GM19328 (cell line): ENCODE data around the gene SPAAR.
"Not testable (repeated sequence)": the region's sequence is repeated elsewhere in the genome, so short reads cannot be mapped to it uniquely, and the experiment has no call there.

Experiments used
- ATAC-seq: cut with Tn5 transposase; IDR thresholded peaks from one replicate; pipeline ENCODE4 v1.9.1; 2021; ENCODE audit warnings: mild to moderate bottlenecking, moderate library complexity; ENCODE audit not compliant: unreplicated experiment

SPAAR gene

DNA sequence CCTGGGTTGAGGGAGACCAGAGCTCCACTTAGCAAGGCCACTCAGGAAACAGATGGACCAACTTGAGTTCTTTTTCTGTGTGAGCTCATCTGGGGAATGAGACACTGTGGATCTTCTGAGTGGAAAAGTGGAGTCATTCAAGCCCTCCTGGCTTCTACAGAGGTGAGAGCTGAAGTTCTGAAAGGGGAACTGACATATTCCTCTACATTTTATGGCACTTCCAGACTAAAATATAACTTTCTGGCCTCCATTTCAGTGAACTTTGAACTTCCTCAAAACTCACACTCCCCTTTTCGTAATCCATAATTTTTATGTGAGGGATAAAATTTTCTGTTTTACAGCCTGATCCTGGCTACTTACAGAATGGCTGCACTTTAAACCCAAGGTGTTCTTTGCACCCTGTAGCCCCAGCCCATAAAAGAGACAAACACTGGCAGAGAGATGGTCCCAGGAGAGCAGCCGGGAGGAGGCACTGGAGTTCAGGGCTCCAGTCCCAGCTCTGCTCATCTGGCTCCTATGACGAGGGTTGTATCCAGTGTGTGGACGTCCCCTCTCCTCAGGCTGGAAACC lies 10.8 kb downstream of the SPAAR start:
- no peak for ATAC-seq

DNA sequence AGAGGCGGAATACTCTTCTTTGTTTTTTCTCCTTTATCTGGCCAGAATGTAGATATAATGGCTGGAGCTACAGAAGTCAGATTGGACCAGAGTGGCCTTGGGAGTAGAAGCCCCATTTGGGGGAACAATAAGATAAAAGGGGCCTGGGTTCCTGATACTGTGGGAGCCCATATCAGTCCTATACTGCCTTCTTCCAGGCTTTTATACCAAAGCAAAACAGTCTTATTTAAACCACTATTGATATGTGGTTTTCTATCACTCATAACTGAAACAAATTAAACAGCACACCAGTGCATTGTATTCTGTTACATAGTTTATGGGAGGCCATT lies 14.3 kb downstream of the SPAAR start:
- no peak for ATAC-seq

DNA sequence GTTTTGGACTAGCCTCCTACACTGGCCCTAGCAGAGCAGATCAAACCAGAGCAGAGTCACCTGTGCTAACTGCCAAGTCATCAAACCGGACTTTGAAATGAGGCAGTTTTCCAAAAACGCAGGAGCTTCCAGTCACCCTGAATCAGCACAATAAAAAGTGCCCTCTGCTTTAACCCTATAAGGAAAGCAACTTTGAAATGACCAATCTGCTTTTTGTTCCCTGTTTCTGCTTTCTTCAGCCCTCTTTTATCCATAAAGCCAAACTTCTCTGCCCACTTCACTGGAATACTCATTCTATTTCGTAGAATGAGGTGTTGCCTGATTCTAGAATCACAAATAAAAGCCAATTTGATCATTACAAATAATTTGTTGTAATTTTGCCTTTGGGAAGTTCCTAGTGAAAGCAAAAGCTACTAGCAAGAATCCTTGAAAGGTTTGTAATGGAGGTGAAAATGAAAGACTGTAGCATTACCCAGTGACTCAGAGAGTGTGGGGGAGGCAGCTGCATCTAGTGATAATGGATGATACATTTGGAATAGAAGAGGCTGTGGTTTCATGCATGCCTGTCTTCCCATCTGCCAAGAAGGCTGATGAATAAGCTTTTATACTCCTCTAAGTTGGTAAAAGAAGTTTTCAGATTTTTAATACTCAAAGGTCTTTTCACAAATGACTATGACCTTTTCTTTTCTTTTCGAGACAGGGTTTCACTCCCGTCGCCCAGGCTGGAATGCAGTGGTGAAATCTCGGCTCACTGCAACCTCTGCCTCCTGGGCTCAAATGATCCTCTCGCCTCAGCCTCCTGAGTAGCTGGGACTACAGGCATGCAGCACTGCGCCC lies 14.9 kb downstream of the SPAAR start:
- no peak for ATAC-seq

DNA sequence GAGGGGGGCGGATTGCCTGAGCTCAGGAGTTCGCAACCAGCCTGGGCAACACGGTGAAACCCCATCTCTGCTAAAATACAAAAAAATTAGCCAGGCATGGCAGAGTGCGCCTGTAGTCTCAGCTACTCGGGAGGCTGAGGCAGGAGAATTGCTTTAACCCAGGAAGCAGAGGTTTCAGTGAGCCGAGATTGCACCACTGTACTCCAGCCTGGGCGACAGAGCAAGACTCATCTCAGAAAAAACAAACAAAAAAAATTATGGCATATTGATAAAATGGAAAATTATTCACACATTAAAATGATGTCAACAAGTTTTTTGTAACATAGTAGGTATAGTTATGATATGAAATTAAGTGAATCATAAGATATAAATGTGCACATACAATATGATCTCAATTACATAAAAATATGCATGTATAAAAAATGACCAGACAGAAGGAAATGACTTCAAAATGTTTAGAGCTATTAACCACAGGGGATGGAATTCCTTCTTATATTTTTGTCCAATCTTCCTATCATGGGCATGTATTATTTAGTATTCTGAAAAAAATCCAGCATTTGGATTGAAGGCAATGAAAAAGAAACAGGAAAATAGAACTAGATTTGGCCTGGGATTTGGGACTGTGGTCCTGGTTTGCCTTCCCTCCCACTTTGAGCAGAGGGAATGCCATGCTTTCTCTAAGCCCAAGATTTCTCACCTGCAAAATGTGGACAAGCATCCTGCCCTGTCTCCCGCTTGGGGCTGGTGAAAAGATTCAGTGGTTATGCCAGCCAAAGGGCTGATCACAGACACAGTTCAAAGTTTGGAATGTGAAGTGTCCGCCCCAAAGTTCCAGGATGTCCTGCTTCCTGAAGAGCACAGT lies 19.5 kb downstream of the SPAAR start:
- no peak for ATAC-seq

DNA sequence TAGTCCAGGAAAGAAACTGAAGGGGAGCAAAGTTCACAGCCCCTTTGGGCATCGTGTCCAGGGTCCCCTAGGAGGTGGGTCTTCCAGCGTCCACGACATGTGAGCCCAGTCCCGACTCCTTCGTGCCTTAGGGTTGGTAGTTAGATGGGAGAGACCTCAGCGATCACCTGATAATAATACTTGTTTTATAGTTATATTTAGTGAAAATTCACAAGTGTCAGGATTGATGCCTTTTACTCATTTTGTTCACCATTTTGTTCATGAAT lies 20.1 kb downstream of the SPAAR start:
- no peak for ATAC-seq

DNA sequence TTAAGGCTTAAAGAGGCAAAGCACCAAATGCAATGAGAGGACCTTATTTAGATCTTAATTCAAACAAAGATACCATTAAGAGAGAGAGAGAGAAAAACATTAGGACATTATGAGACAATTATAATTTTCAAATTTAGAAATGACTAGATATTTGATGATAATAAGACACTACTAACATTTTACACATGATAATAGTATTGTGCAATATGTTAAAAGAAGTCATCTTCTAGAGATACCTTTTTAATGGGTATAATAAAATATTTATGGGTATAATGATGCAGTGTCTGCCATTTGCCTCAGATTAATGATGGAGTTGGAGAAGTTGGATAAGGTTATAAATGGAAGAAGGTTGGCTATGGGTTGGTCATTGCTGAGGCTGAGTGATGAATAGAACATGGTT lies 21.2 kb downstream of the SPAAR start:
- no peak for ATAC-seq

DNA sequence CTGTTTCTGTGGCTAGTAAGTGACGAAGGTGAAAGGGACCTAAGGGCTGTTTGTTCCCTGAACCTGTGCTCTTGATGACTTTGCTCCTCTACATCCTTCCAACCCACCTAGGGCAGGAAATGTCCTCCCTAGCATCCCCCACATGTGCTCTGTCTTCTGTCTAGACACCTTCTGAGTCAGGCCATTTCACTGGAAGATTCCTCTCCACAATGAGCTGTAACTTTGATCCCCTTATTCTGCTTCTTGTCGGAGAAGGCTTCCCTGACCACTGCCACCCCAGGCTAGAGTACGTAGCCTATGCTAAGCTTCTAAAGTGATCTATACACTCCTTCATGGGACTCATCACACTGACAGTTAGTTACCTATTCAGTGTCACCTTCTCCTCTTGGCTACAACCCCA lies 21.7 kb downstream of the SPAAR start:
- no peak for ATAC-seq

DNA sequence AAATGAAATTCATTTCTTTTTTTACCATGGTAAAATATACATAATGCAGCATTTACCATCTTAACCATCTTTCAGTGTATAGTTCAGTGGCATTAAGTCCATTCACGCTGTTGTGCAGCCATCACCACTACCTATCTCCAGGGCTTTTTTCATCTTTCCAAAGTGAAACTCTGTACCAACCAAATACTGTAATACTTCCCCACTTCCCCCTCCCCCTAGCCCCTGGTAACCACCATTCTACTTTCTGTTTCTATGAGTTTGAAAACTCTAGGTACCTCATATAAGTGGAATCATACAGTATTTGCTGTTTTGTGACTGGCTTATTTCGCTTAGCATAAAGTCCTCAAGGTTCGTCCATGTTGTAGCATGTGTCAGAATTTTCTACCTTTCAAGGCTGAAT lies 23.4 kb downstream of the SPAAR start:
- no peak for ATAC-seq

DNA sequence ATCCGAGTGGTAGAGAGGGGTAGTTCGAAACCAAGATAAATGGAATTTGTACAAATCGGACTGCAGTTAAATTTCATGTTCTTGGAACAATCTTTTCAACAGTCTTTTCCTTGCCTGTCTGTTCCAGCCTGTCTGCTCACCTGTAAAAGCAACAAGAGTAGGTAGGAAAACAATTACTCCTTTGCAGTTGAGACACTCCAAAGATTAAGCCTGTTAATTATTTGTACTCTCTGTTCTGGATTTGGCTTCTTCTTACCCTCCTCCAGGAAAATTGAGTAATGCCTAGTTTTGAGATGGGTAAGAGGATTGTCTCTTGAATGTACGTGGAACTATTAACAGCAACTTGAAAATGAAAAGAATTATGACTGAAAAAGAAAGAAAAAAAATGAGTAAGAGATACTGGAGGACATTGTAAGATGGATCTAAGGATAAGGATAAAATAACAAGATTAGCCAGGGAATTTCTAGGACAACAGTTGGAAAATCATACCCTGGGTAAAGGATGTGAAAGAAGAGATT lies 24.3 kb downstream of the SPAAR start:
- ATAC-seq: no peak

DNA sequence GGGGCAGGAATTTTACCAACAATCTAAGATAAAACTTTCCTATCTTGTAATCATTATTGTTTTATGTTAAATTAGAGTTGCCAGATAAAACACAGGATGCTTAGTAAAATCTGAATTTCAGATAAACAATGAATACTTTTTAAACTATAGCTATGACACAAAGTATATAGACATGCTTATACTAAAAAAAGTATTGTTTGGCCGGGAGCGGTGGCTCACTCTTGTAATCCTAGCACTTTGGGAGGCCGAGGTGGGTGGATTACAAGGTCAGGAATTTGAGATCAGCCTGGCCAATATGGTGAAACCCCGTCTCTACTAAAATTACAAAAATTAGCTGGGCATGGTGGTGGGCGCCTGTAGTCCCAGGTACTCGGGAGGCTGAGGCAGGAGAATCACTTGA lies 24.8 kb downstream of the SPAAR start:
- not testable (repeated sequence) for ATAC-seq

DNA sequence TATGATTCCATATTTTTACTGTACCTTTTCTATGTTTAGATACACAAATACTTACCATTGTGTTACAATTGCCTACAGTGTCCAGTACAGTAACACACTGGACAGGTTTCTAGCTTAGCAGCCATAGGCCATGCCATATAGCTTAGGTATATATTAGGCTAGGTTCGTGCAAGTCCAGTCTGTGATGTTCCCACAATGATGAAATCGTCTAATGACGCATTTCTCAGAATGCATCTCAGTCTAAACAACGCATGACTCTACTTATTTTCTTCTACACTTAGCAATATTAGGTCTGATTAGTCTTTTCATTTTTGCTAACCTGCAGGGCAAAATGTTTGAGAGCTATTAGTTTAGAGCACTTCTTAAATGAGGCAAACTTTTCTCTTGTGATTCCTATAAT lies 26.0 kb downstream of the SPAAR start:
- no peak for ATAC-seq

DNA sequence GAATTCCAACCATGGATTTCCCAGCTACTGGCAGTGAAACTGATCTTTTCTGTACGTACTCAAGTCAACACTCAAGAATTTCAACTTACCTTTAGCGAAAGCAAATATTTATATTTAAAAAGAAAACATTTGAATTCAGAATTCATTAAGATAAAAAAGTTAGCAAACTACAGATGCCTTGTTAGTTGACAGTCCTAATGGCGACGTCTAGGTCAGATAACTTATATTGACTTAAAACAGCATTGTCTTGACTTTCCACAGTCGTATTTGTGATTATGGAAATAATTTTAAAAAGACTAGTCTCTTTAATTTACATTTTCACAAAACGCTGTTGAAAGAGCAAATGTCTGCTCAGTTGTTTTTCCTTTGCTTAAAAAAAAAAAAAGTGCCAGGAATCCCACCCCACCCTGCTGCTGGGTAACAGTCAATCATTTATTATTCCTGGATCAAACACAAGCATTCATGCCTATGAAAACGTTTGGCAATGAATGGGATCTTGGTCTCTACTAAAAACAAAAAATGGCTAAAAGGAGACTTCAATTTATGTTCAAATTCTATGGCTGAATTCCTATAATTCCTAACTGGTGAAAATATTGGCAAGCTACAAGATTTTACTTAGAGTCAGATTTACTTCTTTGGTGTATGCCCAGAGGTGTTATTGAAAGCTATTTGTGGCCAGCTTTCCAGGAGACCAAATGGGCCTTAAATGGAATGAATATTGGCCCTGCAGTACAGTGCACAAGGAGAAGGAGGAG lies 26.6 kb downstream of the SPAAR start:
- no peak for ATAC-seq

DNA sequence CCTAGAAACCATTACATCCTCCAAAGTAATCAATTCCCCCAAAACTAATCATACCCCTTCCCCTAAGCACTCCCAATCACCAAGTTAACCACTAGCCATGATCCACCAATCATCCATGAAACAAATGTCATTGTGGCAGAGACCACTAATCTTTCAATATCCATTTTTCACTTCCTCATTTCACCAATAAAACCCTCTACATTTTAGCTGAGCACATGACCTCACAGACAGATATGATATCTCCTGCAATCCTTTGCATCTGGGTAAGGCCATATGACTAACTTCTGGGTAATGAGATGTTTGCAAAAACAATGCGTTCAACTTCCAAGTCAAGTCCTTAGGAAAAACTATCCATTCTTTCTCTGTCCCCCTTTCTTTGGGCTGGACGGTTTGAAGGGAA lies 27.9 kb downstream of the SPAAR start:
- ATAC-seq: no peak

DNA sequence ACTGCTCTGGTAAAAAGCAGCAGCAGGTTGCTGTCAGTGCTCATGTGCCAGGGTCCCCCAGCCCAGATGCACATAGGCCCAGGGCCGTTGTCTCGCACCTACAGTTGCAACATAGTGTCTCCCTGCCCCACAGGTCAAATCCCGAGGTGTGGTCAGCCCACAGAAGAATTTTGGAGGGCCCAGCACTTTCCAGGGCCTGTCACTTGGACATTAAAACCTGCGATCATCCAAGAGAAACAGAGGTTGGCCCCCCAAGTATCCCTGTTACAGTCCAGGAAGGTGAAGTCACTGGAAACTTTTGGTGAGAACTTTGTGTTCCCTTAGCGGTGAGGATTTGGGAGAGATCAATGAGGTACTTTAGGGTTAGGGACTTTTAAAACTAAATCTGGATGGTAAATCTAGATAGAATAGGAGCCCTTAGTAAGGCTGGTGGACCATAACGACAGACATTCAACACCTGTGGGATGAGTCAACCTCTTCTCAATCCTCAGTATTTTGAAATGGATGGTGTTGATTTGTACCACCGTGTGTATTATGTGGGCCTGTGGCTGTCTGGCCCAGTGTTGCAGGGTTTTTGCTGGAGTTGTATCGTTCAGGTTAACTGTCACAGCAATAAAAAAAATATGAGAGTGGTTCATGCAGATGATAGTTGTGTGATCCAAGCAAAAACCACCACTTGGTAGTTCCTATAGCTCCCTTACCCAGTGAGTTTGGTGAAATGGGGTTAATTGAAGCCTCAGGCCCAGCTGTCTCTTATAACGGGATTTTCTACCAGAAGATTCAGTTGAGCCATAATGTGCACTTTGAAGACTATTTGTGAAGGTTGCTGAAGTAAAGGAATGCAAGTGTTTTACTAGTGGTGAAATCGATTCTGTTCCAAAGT lies 29.4 kb downstream of the SPAAR start:
- ATAC-seq: no peak

DNA sequence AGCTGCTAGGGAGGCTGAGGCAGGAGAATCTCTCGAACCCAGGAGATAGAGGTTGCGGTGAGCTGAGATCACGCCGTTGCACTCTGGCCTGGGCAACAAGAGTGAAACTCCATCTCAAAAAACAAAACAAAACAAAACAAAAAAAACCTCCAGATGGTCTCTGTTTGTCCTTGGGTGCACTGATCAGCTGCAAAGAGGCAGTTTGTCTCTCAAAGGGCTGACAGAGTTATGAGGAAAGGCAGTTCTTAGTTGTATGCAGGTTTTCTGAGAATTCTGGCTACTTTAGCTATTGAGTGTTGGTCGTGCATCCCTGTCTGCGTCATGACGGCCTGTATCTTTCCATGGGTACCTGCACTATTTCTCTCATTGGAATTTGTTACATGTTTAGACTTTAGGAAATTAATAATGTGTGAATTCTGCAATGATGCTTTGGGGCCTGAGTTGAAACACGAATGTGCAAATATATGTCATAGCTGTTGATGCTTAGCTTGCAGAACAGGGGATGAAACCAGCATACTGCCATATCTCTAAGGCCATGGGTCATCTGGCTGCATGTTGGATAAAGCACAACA lies 30.5 kb downstream of the SPAAR start:
- ATAC-seq: no peak

DNA sequence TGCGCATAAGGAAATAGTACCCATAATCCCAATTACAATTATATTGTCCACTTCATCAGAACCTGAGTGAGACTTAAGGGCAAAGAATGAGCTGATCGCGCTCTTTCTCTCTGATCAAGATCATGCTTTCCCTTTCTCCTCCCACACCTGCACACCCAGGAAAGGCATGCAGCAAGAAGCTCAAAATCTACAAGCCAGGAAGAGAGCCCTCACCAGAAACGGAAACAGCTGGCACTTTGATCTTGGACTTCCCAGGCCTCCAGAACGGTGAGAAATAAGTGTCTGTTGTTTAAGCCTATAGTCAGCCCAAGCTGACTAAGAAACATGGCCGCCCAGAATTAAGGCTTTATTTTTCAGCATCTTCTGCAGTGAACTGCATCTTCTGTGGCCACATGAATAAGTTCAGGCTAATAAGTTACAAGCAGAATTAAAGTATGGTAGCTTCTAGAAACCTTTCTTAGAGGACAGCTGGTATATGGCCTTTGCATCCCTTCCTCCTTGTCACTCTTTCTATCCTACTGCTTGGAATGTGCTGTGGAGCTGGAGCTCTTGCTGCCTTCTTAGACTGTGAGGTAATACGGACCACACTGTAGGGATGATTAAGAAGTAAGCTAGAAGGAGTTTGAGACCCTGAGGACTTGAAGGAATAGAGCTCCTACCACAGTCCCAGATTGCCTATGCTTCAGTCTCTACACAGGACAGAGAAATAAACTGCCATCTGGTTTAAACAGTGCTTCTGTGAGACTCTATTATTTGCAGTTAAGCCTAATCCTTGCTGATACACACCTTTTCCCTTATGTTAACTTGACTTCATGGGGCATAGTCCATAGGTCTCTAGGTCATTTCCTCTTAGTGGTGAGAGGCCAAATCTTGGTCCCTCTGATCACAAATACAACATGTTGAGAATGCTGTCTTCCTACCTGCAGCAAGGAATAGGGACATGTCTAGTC lies 31.4 kb downstream of the SPAAR start:
- no peak for ATAC-seq

DNA sequence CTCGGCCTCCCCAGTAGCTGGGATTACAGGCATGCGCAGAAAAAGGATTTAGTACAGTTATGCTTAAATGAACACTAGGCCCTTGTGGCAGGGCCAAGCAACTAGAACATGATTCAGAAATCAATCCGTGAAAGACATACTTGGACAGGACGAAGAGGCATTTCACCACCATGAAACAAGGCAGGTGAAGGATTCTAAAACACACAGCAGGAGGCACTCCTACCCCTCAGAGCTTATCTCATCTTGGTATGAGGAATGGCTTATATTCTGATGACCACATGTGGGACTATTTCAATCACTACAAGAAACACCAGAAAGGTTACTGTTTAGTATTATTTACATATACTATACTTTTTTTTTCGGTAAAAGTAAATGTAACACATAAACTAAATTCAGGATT lies 33.0 kb downstream of the SPAAR start:
- ATAC-seq: no peak

DNA sequence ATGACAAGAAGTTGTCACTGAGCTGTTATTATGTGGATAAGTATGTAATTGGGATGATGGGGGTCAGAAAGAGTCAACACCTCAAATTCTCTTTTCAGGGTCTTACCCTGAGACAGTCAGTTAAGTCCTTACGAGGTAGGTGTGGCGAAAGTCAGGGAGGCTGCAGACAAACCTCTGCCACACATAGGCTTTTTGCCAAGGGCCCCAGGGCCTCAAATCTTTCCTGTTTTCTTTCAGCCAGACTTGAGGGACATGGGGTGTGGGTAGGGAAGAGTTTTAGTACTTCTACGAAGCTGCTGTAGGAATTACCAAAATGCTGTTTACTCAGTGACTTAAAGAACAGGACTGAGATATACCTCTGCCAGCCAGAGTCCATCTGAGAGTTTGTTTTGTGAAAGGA lies 34.9 kb downstream of the SPAAR start:
- no peak for ATAC-seq

DNA sequence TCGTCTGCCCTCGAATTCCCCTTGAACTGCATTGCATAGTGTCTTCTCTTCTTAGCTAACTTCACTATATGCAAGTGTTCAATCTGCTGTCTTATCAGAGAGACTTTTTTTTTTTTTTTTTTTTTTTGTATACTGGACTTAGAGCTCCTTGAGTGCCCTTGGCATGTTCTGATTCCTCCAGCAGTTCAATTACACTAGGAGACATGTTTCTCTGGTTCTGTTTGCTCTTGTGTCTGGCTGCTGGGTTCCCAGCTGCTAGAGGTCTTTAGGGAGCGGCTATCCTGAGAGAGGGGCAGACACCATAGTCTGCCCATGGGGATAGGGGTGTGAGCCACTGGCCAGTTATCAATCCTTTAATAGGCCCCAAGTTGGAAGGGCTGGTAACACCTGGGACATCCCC lies 35.6 kb downstream of the SPAAR start:
- ATAC-seq: no peak
